ENCODE measurements around the gene GPR141.

- TF ChIP-seq, protein P1, sequence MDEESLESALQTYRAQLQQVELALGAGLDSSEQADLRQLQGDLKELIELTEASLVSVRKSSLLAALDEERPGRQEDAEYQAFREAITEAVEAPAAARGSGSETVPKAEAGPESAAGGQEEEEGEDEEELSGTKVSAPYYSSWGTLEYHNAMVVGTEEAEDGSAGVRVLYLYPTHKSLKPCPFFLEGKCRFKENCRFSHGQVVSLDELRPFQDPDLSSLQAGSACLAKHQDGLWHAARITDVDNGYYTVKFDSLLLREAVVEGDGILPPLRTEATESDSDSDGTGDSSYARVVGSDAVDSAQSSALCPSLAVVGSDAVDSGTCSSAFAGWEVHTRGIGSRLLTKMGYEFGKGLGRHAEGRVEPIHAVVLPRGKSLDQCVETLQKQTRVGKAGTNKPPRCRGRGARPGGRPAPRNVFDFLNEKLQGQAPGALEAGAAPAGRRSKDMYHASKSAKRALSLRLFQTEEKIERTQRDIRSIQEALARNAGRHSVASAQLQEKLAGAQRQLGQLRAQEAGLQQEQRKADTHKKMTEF (CRISPR knock-in tag; IDR thresholded peaks at IDR 0.05): no peak
- TF ChIP-seq, protein P2, sequence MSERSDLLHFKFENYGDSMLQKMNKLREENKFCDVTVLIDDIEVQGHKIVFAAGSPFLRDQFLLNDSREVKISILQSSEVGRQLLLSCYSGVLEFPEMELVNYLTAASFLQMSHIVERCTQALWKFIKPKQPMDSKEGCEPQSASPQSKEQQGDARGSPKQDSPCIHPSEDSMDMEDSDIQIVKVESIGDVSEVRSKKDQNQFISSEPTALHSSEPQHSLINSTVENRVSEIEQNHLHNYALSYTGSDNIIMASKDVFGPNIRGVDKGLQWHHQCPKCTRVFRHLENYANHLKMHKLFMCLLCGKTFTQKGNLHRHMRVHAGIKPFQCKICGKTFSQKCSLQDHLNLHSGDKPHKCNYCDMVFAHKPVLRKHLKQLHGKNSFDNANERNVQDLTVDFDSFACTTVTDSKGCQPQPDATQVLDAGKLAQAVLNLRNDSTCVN (CRISPR knock-in tag; IDR thresholded peaks at IDR 0.05; ENCODE audit: borderline replicate concordance): no peak
- no peak for TF ChIP-seq SKIL (CRISPR knock-in tag; IDR thresholded peaks at IDR 0.05; ENCODE audit: borderline replicate concordance)
These were observed 19.8 kb downstream of the GPR141 start for GRCh38 chr7:37703361-37703760.
